Mammary epithelial cell (primary cell): ENCODE results near the gene PTPN7.

Experiments used
- EZH2 ChIP-seq: IDR thresholded peaks from 2 replicates; pipeline ENCODE4 v1.6.1; 2012; ENCODE audit warnings: low read length, inconsistent platforms, borderline replicate concordance
- TF ChIP-seq, protein P1 (sequence below), 2 donors: IDR thresholded peaks in 1 of 2; conservative IDR thresholded peaks in 1 of 2; 2 replicates each; pipeline ENCODE4 v1.5.1; 2011 to 2012; ENCODE audit warnings: inconsistent platforms in 2 of 2, low read length in 2 of 2, mild to moderate bottlenecking in 2 of 2, control low read depth in 1 of 2, low read depth in 1 of 2; ENCODE audit not compliant: insufficient read depth in 1 of 2; ENCODE audit errors: extremely low read depth in 1 of 2

DNA sequence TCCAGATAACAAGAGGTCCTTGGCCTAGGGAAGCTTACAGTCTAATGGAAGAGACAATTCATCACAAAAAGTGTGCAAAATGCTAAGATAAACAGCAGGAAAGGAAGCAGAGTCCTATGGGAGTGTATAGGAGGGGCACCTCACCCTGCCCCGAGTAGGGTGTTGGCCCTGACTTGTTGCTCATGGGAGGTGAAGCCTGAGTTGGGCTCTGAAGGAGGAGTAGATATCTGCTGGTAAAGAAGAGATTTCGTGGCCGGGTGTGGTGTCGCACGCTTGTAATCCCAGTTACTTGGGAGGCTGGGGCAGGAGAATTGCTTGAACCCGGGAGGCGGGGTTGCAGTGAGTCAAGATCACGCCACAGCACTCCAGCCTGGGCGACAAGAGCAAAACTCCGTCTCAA is 56.3 kb downstream of the PTPN7 start:
- TF ChIP-seq, protein P1, sequence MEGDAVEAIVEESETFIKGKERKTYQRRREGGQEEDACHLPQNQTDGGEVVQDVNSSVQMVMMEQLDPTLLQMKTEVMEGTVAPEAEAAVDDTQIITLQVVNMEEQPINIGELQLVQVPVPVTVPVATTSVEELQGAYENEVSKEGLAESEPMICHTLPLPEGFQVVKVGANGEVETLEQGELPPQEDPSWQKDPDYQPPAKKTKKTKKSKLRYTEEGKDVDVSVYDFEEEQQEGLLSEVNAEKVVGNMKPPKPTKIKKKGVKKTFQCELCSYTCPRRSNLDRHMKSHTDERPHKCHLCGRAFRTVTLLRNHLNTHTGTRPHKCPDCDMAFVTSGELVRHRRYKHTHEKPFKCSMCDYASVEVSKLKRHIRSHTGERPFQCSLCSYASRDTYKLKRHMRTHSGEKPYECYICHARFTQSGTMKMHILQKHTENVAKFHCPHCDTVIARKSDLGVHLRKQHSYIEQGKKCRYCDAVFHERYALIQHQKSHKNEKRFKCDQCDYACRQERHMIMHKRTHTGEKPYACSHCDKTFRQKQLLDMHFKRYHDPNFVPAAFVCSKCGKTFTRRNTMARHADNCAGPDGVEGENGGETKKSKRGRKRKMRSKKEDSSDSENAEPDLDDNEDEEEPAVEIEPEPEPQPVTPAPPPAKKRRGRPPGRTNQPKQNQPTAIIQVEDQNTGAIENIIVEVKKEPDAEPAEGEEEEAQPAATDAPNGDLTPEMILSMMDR (conservative IDR thresholded peaks at IDR 0.05 in 1 of 2, IDR thresholded peaks at IDR 0.05 in 1 of 2; ENCODE audit: extremely low read depth in 1 of 2, insufficient read depth in 1 of 2, low read depth in 1 of 2, low read length in 2 of 2): no peak
- TF ChIP-seq EZH2: no peak
